Lower leg skin (tissue), 4 donors: ENCODE results near the gene LARGE2. TPM values are rescaled to one million over a fixed set of nuclear protein-coding genes. Genes with fewer than 3 reads are reported as not detected.
A peak's percentile ranks its signal among the peaks of the same experiment; 100 is the strongest.

Experiments
- DNase-seq, 2 donors: peaks; one replicate each; pipeline ENCODE4 v3.0.0-alpha.2; 2019; ENCODE audit warnings: low spot score in 2 of 2
- H3K4me3 ChIP-seq: fragments of 200-600 bp; sonication (generic); 2 replicates; pipeline ENCODE4 v1.5.1; 2017; ENCODE audit warnings: mild to moderate bottlenecking, low read depth; ENCODE audit not compliant: poor library complexity, severe bottlenecking
- CTCF ChIP-seq, 3 donors: fragments of 450-650 bp; IDR thresholded peaks; one replicate each; pipeline ENCODE4 v1.5.1; 2016; ENCODE audit warnings: antibody characterized with exemption in 3 of 3, mild to moderate bottlenecking in 3 of 3, moderate library complexity in 2 of 3
- POLR2A ChIP-seq, 2 donors: fragments of 450-650 bp; IDR thresholded peaks; one replicate each; pipeline ENCODE4 v1.6.1; 2016 to 2017; ENCODE audit warnings: antibody characterized with exemption in 2 of 2, mild to moderate bottlenecking in 1 of 2, moderate library complexity in 1 of 2
- WGBS, 2 donors: methylation state at CpG; one replicate each; pipeline ENCODE4 v1.1.5; 2018; 5-methylcytosine and 5-hydroxymethylcytosine counted together
- intact Hi-C: fragments of 100-400 bp; cut with DNase I; formaldehyde crosslinking; loops from one replicate; pipeline ENCODE4 v1.15.0; 2023; ENCODE audit warnings: low total_unique reads
- total RNA-seq, 4 donors: library from RNA; depleted of rRNA; stranded (reverse); fragments of >200 nt; gene quantifications; one replicate each; pipeline ENCODE4 v1.1.0, GENCODE V29; 2016

LARGE2 gene
- total RNA-seq, 4 donors from 2014 or later, result 20.7 to 30.1 (median 25.9) TPM

- no peak for TF ChIP-seq CTCF (IDR thresholded peaks at IDR 0.05)
- no peak for TF ChIP-seq POLR2A (IDR thresholded peaks at IDR 0.05)
- peak in 1 of 2 donors; percentile 70 for DNase-seq
- 87 to 88% methylated on average over 6 of the region's 6 CpGs for WGBS, 2 donors
- intact Hi-C loops, result no loop called here
- H3K4me3 ChIP-seq, result no peak overlapping the region
Observed at GRCh38 chr11:45924927-45925326, 2.5 kb downstream of the LARGE2 start.

- 74 to 79% methylated on average over 3 of the region's 3 CpGs for WGBS, 2 donors
- no peak for TF ChIP-seq POLR2A (IDR thresholded peaks at IDR 0.05)
- no peak overlapping the region for H3K4me3 ChIP-seq
- intact Hi-C loops, result no loop called here
- DNase-seq, result peak in 1 of 2 donors; percentile 57
Observed at GRCh38 chr11:45925550-45925949, 3.1 kb downstream of the LARGE2 start.

- no peak overlapping the region for H3K4me3 ChIP-seq
- intact Hi-C loops, result no loop called here
- TF ChIP-seq POLR2A (IDR thresholded peaks at IDR 0.05) (no peak), CTCF (IDR thresholded peaks at IDR 0.05) (no peak)
- 54 to 58% methylated on average over 12 of the region's 12 CpGs for WGBS, 2 donors
- peak in 1 of 2 donors; percentile 84 for DNase-seq
Observed at GRCh38 chr11:45926001-45926401, 3.5 kb downstream of the LARGE2 start.

- 85 to 87% methylated on average over 12 of the region's 12 CpGs for WGBS, 2 donors
- no peak for TF ChIP-seq POLR2A (IDR thresholded peaks at IDR 0.05)
- no peak for TF ChIP-seq CTCF (IDR thresholded peaks at IDR 0.05)
- H3K4me3 ChIP-seq, result no peak overlapping the region
- DNase-seq, result peak in 1 of 2 donors; percentile 83
- intact Hi-C loops, result no loop called here
Observed at GRCh38 chr11:45926536-45927331, 4.3 kb downstream of the LARGE2 start.

GRCh38 chr11:45927332-45927683, 4.9 kb downstream of the LARGE2 start:
- intact Hi-C loops, result no loop called here
- WGBS, 2 donors, result 69 to 79% methylated on average over 14 to 15 of the region's 15 CpGs
- peak in 1 of 2 donors; percentile 72 for DNase-seq
- TF ChIP-seq CTCF (IDR thresholded peaks at IDR 0.05) (no peak), POLR2A (IDR thresholded peaks at IDR 0.05) (no peak)
- H3K4me3 ChIP-seq, result no peak overlapping the region

- peak in 1 of 2 donors; percentile 81 for DNase-seq
- intact Hi-C loops, result no loop called here
- WGBS, 2 donors, result 82 to 88% methylated on average over 24 to 27 of the region's 27 CpGs
Observed at GRCh38 chr11:45927684-45928413, 5.4 kb downstream of the LARGE2 start.

More at GRCh38 chr11:45927684-45928413, 5.4 kb downstream of the LARGE2 start:
- TF ChIP-seq POLR2A (IDR thresholded peaks at IDR 0.05) (no peak), CTCF (IDR thresholded peaks at IDR 0.05) (no peak)
- no peak overlapping the region for H3K4me3 ChIP-seq
